Dedifferentiated amniotic fluid mesenchymal stem cell (primary cell): ENCODE measurements around the gene GKN2.
A peak's percentile ranks its signal among the peaks of the same experiment; 100 is the strongest.
"Not testable (repeated sequence)": the region's sequence is repeated elsewhere in the genome, so short reads cannot be mapped to it uniquely, and the experiment has no call there.

ENCODE experiments used
- DNase-seq: peaks from one replicate; pipeline ENCODE4 v3.0.0-alpha.2; 2016; ENCODE audit errors: extremely low spot score

GKN2 gene

GRCh38 chr2:68920481-68921170 lies 32.1 kb downstream of the GKN2 start:
- DNase-seq, result no peak

- no peak for DNase-seq
Observed at GRCh38 chr2:68918497-68918896, 34.2 kb downstream of the GKN2 start.

GRCh38 chr2:68917034-68917718 lies 35.5 kb downstream of the GKN2 start:
- no peak for DNase-seq

- DNase-seq, result no peak
Observed at GRCh38 chr2:68916226-68916625, 36.5 kb downstream of the GKN2 start.

- DNase-seq, result no peak
Observed at GRCh38 chr2:68915393-68915792, 37.3 kb downstream of the GKN2 start.

GRCh38 chr2:68913359-68913758 lies 39.3 kb downstream of the GKN2 start:
- DNase-seq, result no peak

GRCh38 chr2:68912732-68913131 lies 40.0 kb downstream of the GKN2 start:
- no peak for DNase-seq

GRCh38 chr2:68912111-68912510 lies 40.6 kb downstream of the GKN2 start:
- no peak for DNase-seq

- no peak for DNase-seq
Observed at GRCh38 chr2:68911709-68912108, 41.0 kb downstream of the GKN2 start.

GRCh38 chr2:68911246-68911645 lies 41.4 kb downstream of the GKN2 start:
- DNase-seq, result no peak

GRCh38 chr2:68909793-68910674 lies 42.7 kb downstream of the GKN2 start:
- peak; percentile 71 for DNase-seq

- peak; percentile 45 for DNase-seq
Observed at GRCh38 chr2:68908392-68908970, 44.2 kb downstream of the GKN2 start.

- no peak for DNase-seq
Observed at GRCh38 chr2:68907920-68908253, 44.8 kb downstream of the GKN2 start.

GRCh38 chr2:68907232-68907919 lies 45.3 kb downstream of the GKN2 start:
- DNase-seq, result no peak

GRCh38 chr2:68906716-68907115 lies 46.0 kb downstream of the GKN2 start:
- no peak for DNase-seq

GRCh38 chr2:68905116-68905515 lies 47.6 kb downstream of the GKN2 start:
- no peak for DNase-seq

GRCh38 chr2:68901561-68901960 lies 51.1 kb downstream of the GKN2 start:
- no peak for DNase-seq

GRCh38 chr2:68901199-68901514 lies 51.5 kb downstream of the GKN2 start:
- DNase-seq, result no peak

GRCh38 chr2:68900496-68901198 lies 52.0 kb downstream of the GKN2 start:
- no peak for DNase-seq

GRCh38 chr2:68895981-68896380 lies 56.7 kb downstream of the GKN2 start:
- not testable (repeated sequence) for DNase-seq
